HCT116 (cell line): ENCODE results near the gene ATP8A2.

Experiments used
- CTCF ChIP-seq, 3 experiments: fragments of 200-600 bp in 1 of 3; sonication (generic) in 1 of 3; IDR thresholded peaks in 2 of 3; conservative IDR thresholded peaks in 1 of 3; 2 replicates each; pipeline ENCODE4 v1.5.1; 2012 to 2017; ENCODE audit warnings: low read depth in 2 of 3, low read length in 2 of 3, antibody characterized with exemption in 1 of 3, borderline replicate concordance in 1 of 3, control low read depth in 1 of 3, mild to moderate bottlenecking in 1 of 3, mixed read lengths in 1 of 3, mixed run types in 1 of 3, moderate library complexity in 1 of 3; ENCODE audit not compliant: insufficient read depth in 1 of 3
- JUND ChIP-seq: IDR thresholded peaks from 2 replicates; pipeline ENCODE4 v1.6.1; 2012
- MAX ChIP-seq: IDR thresholded peaks from 2 replicates; pipeline ENCODE4 v1.6.1; 2012
- REST ChIP-seq: IDR thresholded peaks from 2 replicates; pipeline ENCODE4 v1.6.1; 2012; ENCODE audit warnings: low read depth
- SRF ChIP-seq: IDR thresholded peaks from 2 replicates; pipeline ENCODE4 v1.6.1; 2012; ENCODE audit warnings: low read depth
- ZNF274 ChIP-seq: fragments of 200-500 bp; sonication (Bioruptor generic); IDR thresholded peaks from 2 replicates; pipeline ENCODE4 v1.6.1; 2014; ENCODE audit warnings: mild to moderate bottlenecking, low read depth, low read length, inconsistent platforms

- TF ChIP-seq ZNF274: no peak
- no peak for TF ChIP-seq CTCF (IDR thresholded peaks at IDR 0.05 in 2 of 3, conservative IDR thresholded peaks at IDR 0.05 in 1 of 3; ENCODE audit: borderline replicate concordance in 1 of 3, insufficient read depth in 1 of 3, low read depth in 2 of 3, low read length in 2 of 3)
- no peak for TF ChIP-seq REST
- TF ChIP-seq JUND: no peak
- no peak for TF ChIP-seq MAX
- TF ChIP-seq SRF: no peak
Observed at GRCh38 chr13:25902455-25902854, 530.7 kb downstream of the ATP8A2 start.
